Subcutaneous adipose tissue (tissue), 4 donors: ENCODE measurements around the gene DLX2. TPM values are rescaled to one million over a fixed set of nuclear protein-coding genes. Genes with fewer than 3 reads are reported as not detected.

Experiments used
- CTCF ChIP-seq: fragments of 450-650 bp; IDR thresholded peaks from one replicate; pipeline ENCODE4 v1.5.1; 2016; ENCODE audit warnings: low read depth, mild to moderate bottlenecking, control low read depth, antibody characterized with exemption, moderate library complexity
- total RNA-seq, 4 donors: library from RNA; depleted of rRNA; stranded (reverse); fragments of >200 nt; gene quantifications; one replicate each; pipeline ENCODE4 v1.1.0, GENCODE V29; 2016

DLX2 gene
- total RNA-seq, 4 donors from 2014 or later: not detected

- no peak for TF ChIP-seq CTCF
Measured at GRCh38 chr2:172082105-172082943, 20.4 kb downstream of the DLX2 start.

GRCh38 chr2:172081221-172082022 lies 21.3 kb downstream of the DLX2 start:
- TF ChIP-seq CTCF: no peak

DNA sequence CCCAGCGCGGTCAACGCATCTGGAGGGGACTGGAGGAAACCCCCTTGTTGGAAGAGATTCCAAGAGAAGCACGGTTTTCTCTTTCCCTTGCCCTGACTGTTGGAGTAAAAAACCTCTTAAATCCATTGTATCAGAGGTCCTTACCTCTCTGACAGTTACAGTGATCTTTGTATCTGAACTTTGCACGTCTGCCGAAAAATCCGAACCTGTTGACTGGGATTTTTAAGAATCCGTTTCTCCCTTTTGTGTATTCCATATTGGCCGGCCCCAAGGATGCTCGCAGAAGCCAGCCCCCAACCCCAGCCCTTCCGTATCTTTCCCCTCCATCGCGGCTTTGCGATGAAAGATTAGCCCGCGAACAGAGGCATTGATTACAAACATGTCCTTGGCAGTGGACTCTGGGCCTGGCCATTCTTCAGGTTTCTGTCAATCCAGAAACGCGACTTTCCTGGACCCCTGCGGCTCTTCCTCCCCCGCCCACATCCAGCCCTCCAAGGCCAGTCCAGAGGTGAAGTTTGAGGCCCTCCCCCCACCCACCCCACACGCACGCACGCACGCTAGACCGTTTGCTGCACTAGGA lies 22.0 kb downstream of the DLX2 start:
- TF ChIP-seq CTCF: no peak

DNA sequence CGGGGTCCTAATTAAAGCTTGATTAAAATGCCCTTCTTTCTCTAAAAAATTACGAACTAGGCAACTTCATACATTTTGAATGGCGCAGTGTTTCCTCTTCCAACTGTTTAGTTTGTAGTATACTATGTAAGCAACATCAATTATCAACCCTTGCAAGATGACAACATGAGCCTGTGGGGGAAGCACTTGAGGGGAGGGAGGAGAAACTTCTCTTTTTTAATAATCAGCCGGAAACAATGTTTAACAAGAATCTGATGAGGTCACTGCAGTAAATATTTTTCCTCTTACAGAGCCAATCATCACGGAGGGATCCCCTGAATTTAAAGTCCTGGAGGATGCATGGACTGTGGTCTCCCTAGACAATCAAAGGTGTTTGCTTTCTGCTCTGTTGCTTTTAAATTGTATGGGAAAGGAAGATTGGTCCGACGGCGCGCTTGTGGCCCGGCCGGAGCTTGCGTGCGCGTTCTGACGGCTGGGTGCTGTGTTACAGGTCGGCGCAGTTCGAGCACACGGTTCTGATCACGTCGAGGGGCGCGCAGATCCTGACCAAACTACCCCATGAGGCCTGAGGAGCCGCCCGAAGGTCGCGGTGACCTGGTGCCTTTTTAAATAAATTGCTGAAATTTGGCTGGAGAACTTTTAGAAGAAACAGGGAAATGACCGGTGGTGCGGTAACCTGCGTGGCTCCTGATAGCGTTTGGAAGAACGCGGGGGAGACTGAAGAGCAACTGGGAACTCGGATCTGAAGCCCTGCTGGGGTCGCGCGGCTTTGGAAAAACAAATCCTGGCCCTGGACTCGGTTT lies 22.7 kb downstream of the DLX2 start:
- no peak for TF ChIP-seq CTCF

- TF ChIP-seq CTCF: no peak
Measured at GRCh38 chr2:172079416-172079815, 23.3 kb downstream of the DLX2 start.

DNA sequence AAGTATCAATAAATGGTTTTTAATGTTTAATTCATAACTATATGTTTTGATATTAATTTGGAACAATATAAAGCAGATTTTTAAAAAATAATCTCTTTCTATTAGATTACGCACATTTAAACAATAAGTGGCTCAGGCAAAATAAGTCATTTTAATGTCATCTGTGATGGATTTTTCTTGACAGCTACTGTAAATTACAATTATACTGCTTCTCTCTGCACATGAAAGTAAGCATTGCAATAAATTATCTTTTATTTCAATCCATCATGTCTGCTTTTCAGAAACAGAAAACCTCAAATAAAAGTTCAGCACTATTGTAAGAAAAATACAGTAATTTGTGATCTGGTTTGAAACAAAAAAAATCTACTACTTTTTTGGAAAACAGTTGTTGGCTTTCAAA lies 28.4 kb downstream of the DLX2 start:
- TF ChIP-seq CTCF: no peak
